Coronary artery (tissue), 2 donors: ENCODE data around the gene LINGO3.

Experiments
- DNase-seq: peaks from one replicate; pipeline ENCODE4 v3.0.0-alpha.2; 2017; ENCODE audit warnings: low spot score
- H3K27ac ChIP-seq, 2 donors: fragments of 200-600 bp; sonication (generic); one replicate each; pipeline ENCODE4 v1.5.1; 2016 to 2019
- H3K4me3 ChIP-seq: fragments of 200-600 bp; sonication (generic); 2 replicates; pipeline ENCODE4 v1.5.1; 2016; ENCODE audit warnings: mild to moderate bottlenecking, moderate library complexity
- CTCF ChIP-seq: fragments of 200-600 bp; sonication (generic); IDR thresholded peaks from one replicate; pipeline ENCODE4 v1.5.1; 2019; ENCODE audit warnings: antibody characterized with exemption

The LINGO3 gene

DNA sequence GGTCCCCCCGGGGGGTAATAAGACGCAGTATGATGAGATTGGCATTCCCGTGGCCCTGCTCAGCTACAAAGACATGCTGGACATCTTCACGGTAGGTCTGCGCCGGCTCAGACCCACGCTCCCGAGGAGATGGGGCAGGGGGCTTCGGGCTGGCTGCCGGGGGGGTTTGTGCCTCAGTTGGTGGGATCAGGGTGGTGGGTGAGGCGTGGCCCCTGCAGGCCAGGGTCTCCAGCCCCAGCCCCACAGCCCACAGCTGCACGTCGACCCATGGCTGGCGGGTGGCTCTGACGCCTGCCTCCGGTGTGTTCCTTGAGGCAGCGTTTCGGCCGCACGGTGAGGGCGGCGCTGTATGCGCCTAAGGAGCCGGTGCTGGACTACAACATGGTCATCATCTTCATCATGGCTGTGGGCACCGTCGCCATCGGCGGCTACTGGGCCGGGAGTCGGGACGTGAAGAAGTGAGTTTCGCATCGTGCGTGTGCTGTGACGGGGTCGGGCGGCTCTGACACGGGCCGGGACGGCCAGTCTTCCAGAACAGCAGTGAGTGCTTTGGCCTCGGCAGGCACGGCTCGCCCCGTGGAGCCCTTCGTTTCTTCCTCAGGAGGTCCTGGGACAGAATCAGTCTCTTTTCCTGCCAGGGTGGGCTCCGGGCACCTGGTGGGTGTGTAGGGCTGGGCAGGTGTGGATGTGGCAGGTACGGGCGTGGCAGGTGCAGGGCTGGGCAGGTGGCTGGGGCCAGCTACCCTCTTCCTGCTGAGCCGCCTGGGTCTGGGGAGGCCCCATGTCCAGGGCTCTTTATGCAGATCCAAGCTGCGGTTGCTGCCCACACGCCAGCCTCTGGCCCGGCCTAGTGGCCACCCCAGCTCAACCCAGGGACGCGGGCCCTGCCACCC, 31.0 kb upstream of the LINGO3 start:
- TF ChIP-seq CTCF: no peak

DNA sequence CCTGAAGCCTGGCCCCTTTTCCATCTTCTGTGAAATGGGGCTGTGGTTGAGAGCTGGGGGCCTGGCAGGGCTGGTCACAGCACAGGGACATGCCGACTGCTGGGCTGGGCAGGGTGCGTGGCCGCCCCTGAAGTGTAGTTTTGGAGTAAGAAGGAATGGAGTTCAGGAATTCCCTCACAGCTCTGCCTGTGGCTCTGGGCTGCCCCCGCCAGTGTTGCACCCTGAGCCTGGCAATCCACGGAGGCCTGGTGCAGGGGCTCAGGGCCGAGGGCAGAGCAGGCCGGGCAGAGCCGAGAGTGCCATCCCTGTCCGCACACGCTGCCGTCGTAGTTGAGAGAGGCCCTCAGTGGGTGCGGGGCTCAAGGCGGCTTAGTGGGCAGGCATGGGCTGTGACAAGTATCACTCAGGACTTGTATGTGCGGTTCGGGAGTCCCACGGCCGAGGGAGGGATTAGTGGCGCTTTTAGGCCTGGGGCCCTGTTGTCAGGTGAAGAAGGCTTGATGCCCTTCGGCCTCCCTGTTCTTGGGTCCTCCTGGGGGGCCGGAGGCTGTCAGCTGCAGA, 30.2 kb upstream of the LINGO3 start:
- no peak for DNase-seq
- no peak for TF ChIP-seq CTCF

More for the DNA sequence above, 31.0 kb upstream of the LINGO3 start:
- DNase-seq: no peak
- no peak overlapping the region for H3K4me3 ChIP-seq
- no peak overlapping the region for H3K27ac ChIP-seq

DNA sequence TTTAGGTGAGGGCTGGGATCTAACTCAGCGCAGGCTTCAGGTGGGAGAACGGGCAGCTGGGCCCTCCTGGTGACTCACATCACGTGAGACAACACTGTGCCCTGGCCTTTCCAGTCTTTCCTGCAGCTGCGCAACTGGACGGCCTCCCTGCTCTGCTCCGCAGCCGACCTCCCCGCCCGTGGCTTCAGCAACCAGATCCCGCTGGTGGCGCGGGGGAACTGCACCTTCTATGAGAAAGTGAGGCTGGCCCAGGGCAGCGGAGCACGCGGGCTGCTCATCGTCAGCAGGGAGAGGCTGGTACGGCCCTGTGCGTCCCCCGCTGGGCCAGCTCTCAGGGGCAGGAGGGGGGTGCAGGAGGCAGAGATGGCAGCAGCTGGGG, 29.4 kb upstream of the LINGO3 start:
- H3K4me3 ChIP-seq: no peak overlapping the region
- TF ChIP-seq CTCF: no peak

More for the DNA sequence above, 30.2 kb upstream of the LINGO3 start:
- H3K4me3 ChIP-seq: no peak overlapping the region
- H3K27ac ChIP-seq: no peak overlapping the region

GRCh38 chr19:2336528-2337328, 28.8 kb upstream of the LINGO3 start:
- no peak for TF ChIP-seq CTCF
- no peak for DNase-seq
- Histone ChIP-seq H3K4me3 (no peak overlapping the region), H3K27ac (no peak overlapping the region)

More for the DNA sequence above, 29.4 kb upstream of the LINGO3 start:
- H3K27ac ChIP-seq: no peak overlapping the region
- DNase-seq: no peak

DNA sequence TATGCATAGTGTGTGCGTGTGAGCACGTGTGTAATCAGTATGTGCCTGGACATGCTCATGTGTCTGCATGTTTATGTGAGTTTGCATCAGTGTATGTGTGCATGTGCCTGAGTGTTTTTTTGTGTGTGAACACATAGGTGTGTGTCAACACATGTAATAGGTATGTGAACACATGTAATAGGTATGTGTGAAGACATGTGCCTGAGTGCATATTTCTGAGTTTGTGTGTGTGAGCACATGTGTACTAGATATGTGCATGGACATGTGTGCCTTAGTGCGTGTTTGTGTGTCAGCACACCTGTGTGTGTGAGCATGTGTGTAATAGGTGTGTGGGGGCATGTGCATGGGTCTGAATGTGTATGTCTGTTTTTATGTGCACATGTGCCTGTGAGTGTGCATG, 27.9 kb upstream of the LINGO3 start:
- TF ChIP-seq CTCF: no peak
- DNase-seq: no peak
- H3K27ac ChIP-seq: no peak overlapping the region
- no peak overlapping the region for H3K4me3 ChIP-seq

DNA sequence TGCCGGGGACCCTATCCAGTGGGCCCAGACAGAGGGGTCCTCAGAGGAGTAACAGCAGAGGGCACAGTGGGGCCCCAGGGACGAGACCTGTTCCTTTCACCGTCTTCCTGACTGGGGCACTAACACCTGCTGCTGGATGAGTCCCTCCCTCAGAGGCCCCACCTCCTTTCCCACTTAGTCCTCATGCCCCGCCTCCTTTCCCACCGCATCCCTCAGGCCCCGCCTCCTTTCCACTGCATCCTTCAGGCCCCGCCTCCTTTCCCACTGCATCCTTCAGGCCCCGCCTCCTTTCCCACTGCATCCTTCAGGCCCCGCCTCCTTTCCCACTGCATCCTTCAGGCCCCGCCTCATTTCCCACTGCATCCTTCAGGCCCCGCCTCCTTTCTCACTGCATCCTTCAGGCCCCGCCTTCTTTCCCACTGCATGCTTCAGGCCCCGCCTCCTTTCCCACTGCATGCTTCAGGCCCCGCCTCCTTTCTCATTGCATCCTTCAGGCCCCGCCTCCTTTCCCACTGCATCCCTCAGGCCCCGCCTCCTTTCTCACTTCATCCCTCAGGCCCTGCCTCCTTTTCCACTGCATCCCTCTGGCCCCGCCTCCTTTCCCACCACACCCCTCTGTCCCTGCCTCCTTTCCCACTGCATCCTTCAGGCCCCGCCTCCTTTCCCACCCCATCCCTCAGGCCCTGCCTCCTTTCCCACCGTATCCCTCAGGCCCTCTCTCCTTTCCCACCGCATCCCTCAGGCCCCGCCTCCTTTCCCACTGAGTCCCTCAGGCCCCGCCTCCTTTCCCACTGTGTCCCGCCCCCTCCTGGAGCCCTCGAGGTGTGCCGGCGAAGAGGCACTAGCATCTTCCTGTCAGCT, 27.3 kb upstream of the LINGO3 start:
- H3K4me3 ChIP-seq: no peak overlapping the region
- DNase-seq: no peak
- TF ChIP-seq CTCF: no peak
- no peak overlapping the region for H3K27ac ChIP-seq
